Measurements from ENCODE around the gene RFTN1.

The RFTN1 gene

DNA sequence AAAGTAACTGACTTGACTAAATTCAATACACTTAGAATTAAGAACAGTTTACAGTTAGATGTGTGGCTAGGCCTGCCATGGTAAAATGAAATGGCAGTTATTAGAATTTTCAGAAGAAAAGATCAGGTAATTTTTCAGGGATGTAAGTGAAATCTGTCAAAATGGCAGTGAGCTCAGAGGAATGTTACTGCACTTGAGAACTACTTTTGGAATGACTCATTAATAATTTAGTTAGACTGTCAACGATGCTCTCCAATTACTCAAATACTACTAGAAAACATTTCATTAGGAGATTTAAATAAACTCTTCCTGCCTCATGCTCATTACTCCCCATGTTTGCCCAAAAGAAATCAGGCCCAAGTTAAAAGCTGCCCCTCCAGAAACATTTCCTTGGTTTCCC lies 84.4 kb downstream of the RFTN1 start:
- no peak for DNase-seq

DNA sequence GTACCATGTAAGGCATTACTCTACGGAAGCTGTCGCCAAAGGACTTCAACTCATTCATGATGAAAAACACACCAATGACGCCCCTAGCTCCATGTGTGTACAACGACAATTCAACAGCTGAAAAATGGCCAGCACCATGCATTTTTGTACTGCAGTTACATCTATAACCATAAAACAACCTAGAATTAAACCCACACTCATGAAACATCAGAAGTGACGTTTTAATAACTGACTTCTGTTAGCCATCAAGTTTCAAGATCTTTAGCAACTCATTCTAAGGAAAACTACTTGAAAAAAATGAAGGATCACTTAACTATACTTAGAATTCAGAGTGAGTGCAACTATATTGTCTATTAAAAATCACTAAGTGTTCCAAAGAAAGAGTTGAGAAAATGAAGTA lies 84.9 kb downstream of the RFTN1 start:
- no peak for DNase-seq

DNA sequence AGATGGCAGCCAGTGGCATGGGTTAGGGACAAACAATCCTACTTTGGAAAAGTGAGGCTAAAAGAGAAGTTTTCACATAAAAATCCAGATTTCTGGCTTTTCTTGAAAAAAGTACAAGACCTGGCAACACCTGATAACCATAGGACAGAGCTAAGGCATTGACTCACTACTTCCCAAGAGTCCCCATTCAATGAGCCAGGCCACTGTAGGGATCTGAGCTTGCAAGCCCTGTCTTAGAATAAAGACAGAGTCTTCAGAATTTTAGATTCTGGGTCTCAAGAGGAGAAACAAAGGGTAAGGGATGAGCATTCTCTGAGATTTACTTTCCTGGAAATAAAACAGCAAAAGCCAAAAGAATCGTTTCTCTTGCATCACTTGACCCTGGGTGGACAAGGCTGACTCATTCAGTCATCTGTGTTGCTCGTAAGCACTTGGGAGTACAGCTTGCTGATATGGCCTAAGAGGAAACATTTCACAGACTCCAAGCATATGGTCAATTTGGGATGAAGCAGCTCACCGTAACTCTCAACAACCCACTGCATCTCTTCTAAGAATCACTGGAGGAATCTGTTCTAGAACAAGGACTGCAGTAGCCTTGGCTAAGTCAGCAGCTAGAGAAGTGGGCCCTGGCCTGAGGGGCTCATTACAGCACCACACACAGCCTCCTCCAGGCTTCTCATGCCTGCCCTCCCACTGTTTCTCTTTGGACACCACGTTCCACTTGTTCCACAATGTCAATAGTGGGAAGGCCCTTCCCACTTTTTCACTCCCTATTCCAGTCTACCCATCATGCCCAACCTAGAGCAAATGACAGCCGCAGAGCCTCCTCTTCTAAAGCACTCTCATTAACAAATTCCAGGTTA lies 86.2 kb downstream of the RFTN1 start:
- DNase-seq: no peak

DNA sequence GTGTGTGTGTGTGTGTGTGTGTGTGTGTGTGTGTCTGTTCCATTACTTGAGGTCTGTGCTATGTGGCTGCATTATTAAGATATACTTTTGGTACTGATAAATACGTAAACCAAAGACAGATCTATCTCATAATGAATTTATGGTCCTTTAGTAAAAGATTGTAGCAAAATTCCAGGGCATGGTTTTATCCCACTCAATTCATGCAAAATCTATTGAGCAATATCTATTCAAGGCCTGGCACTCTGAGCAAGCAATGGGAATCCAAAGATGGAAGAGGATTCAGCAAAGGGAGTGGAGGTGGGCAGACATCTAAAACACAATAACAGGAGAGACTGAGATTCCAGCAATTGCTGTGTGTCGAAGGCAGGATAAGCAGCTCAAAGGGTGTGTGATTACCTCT lies 86.8 kb downstream of the RFTN1 start:
- DNase-seq: no peak

DNA sequence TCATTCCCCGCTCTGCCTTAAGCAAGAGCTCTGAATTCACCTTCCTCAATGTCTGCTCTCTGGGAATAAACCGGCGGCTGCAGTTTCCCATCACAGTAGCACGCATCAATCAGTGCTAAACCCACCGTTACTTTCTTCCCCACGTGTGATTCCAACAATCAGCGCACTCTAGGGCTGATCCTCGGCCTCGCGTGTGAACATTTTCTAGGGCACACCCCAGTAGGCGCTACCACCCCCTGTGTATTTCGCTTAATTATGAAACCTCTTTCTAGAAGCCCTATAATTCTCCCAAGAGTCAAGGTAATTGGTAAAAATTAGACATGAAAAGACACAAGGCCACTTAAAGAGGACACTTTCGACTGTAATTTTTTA lies 87.5 kb downstream of the RFTN1 start:
- DNase-seq: no peak

DNA sequence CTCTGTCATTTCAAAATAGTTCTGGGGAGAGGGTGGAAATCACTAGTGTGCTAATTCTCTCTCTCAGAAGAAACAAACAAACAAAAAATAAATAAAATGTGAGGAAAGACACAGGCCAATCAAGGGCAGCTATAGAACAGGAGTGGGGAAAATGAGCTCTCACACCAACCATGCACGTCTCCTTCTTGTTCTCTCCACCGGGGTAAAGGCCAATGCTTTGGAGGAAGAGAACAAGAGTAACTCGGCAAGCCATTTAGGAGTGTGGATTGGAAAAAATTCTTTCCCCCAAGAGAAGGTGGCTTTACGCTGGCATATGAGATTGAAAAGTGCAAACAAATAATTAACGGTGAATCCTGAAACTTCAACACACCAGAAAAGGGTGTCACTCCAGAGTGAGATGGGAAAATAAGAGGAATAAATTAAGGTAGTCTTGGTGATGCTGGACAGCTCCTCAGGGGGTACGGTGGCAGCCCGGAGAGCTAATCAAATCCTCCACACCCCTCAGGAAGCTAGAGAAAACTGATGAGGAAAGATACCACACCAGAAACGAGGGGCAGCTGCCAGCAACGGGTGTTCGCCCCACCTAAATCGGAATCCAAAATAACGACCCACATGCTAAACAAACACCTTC lies 88.0 kb downstream of the RFTN1 start:
- no peak for DNase-seq

DNA sequence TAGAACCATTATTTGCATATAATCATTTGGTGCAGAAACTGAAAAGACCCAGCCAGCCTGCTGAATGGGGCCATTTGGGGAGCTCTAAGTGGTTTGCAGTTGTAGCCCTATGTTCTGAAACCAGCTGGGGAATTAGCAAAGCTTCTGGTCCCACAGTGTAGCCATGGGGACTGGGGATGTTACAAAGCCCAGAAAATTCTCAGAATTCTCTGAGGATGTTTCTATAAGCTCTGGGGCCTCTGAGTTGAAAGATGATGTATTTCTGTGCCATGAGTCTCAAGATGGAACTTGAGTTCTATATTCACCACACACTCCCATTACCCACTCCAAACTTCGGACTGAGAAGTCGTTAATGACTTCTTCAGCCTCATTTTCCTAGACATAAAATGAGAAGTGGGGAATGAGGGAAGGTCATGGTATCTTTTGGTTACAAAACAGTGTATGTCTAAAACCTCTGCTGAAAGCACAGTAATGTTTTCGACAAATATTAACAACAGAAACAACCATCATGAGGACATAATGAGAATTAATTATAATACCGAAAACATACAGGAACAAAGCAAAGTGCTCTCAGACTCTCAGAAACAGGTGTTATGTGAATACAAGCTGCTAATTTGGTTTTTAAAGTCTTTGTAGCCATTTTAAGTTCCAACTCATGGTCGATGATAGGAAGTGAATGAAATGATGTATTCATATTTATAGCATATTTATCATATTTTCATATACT lies 89.4 kb downstream of the RFTN1 start:
- no peak for DNase-seq

DNA sequence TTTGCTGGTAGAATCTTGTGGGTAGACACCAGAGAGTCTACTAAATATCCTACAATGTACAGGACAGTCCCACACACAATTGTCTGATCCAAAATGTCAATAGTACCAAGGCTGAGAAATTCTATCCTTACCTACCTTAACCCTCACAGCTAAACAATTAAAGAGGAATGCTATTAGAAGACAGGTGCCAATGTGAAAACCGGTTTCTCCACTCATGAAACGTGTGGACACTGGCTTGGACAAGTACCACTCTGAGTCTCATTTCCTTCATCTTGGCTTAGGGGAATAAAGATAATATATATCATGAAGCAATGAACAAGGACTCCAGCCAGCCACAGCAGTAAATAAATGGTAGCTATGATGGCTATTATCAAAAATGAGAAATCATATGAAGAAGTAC lies 90.2 kb downstream of the RFTN1 start:
- no peak for DNase-seq

DNA sequence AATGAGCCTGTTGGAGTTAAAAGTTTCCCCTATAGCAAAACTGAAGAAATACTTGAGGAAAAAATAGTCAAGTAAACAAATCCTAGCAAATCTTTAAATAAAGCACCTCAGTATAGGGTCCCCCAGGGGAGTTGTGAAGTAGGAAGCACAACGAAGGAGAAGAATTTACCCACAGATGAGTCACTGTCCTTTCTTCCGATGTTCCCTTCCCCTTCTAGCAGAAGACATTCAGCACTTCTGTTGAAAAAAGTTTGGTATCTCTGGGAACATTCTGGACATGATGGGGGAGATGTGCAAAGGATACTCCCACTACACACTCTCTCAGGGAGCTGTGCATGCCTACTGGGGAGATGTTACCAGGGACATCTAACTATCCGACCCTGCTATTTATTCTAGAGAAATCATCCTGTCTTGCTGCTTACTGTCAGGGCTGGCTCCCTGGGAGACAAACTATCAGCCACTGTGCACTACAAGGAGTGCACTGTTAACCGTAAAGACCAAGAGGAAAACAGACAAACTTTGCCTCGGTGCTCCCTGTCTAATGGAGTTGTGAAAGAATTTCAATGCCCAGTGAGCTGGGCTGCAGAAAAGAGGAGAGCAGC lies 93.8 kb downstream of the RFTN1 start:
- DNase-seq: no peak

DNA sequence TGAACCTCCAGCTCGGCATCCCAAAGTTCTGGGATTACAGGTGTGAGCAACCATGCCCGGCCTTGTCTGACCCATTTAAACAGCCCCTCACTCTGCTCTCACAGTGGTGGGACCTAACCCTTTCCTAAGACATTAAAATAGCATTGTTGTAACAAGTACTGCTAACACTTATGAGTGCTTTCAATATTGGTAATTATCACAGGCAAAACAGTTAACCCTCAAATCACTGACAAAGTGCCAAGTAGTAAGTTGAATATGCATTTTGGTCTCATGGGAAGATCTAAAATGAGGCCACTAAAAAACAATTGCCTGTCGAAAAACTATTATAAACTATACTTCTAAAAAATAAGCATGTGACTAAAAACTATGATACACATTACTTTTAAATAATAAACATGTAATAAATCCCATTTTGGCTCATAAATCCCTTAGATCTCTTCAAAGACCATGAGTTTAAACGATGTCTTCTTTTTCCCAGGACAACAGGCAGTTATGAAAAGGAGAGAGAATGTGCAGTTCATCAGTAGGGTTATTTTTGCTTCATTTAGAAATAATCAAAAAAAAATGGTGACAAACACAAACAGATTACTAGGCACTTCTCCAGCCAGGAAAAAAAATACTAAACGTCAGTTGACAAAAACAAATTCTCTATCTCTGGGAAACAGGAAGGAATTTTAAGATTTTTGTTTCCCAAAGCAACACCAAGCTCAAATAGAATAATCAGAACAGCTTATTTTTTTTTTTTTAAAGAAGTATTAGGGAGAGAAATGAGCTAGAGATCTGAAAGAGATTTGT lies 95.4 kb downstream of the RFTN1 start:
- DNase-seq: no peak

DNA sequence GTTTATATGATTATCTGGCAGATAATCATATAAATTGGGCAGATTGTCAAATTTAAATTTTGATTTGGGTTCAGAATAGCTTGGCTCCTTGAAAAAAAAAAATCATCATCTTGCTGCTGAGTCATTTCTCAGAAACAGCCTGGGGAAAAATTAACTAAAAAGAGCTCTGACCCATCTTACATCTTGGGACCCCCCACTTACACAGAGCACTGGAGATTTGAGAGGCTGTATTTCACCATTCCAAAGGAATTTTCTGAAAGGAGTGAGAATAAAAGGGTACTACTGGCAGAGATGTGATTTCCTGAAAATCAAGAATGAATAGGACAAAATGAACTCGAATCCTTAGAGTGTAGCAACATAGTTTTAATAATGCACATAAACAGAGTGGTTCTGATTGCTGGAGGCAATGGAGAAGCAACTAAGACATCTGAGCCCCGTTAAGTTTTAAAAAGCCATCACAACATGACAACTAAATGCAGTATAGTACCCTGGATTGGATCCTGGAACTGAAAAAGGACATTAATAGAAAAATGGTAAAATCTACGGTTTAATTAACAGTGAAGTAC lies 97.5 kb downstream of the RFTN1 start:
- DNase-seq: no peak

DNA sequence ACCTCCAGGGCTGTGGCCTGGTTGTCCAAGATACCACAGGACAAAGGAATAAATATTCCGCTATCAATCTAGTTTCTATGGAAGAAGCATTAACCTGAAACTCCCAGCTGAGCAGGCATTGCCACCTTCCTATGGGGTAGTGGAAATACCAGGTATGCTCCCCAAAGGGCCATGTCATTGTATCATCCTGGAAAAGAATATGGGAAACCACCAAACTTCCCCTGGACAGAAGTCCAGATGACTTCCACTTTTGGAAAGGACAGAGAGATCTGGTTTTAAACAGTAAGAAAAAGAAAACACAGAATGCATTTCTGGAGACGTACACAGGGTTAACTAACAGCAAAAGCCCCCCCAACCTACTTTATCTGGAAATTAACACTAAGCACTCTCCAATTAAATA lies 100.2 kb downstream of the RFTN1 start:
- DNase-seq: no peak

DNA sequence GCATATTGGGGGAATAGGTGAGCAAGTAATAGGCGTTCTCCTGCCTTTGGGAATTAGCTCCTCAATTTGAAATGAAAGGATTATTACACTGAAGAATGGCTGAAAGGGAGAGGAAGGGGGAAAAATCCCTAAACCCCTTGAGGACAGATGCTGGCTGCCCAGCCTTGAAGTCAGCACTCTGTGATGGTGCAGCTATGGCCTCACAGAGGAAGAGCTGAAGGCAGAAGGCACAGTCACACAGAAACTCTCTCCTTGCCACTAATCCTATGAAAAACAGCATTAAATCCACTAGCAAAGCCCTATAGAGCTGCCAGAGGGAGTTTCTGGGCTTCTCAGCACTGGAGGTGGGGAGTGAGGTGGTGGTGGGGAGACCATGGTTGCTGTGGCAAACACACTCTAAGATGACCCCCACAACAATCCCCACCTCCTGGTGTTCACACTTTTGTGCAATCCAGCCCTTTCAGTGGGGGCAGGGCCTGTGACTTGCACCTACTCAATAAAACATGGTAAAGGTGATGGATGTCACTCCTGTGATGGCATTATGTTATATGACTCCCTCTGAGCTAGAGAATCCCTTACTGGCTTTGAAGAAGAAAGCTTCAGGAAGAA lies 101.2 kb downstream of the RFTN1 start:
- DNase-seq: no peak

DNA sequence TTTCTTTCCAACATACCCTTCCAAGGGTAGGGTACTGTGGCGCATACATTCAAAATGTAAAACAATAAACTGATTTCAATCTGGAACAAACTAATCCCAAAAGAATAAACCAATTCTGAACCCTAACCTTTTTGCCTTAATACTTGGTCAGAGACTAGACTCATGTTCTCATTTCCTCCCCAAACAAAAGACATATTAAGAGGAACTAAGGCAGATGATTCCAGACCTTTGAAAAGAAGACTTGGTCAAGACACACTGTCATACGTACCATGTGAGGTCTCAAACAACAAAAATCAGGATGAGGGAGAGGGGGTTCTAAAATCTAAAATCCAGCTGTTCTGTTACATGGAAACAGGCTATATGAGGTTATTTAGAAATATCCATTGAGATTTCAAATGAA lies 102.1 kb downstream of the RFTN1 start:
- no peak for DNase-seq

DNA sequence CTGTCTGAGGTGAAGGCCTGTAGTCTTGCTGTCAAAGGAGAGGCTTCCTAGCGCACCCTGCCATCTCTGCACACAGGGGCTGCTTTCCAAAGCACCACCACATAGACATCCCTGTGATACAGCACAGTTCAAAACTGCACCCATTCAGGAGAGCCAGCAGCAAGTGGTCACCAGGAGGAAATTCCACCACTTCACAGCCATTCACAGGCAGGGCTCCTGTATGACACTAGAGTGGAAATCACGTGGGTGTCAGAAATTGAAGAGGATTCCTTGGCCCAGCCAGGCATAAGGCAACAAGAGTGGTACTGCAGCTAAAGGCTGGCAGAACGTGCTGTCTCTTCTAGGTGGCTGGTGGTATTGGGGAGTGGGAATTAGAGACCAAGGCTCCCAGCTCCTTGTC lies 102.8 kb downstream of the RFTN1 start:
- no peak for DNase-seq

DNA sequence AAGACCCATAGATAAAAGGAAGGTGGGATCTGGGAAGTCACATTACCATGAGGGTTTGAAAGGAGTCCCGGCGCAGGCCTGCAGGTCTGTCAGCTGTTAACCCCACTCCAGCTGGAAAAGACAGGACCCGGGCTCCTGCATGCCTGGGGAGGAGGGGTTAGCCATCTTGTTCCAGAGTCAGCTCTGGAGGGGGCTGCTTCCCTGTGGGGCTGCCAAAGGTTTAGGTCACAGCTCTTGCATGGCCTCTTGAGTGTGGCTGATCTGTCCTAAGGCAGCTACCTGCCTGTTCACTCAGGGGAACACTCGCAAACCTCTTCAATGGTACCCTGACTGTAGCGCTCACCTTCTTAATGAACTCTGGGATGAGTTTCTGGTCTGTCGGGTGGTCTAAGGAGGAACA lies 104.5 kb downstream of the RFTN1 start:
- DNase-seq: no peak

DNA sequence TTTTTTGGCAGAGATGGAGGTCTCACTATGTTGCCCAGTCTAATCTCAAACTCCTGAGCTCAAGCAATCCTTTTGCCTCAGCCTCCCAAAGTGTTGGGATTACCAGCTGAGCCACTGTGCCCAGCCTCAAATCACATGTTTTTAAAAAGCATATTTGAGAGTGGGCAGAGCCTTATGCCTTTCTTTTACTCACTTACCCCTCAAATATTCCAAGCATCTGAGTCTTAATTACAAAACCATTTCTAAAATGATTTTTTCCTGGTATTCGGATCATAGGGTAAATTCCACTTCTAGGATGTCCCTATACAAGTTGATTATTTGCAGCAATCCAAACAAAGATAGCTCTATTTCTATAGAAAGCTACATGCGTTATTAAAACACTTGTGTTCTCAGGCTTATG lies 106.1 kb downstream of the RFTN1 start:
- DNase-seq: no peak

DNA sequence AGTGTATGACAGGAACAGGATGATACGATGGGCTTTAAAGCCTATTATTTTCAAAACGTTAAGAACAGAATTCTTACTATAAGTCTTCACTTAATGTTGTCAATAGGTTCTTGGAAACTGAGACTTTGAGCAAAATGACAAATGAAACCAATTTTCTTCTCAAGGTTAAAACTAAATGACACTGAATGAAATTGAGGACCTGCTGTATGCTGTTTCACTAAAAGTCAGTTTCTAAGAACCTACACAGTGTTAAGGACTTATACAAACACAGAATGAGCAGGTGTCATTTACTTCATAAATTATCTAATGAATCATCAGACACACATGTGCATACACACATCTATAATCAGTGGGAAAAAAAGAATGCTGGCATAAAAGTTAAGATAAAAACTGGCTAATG lies 106.9 kb downstream of the RFTN1 start:
- DNase-seq: no peak

DNA sequence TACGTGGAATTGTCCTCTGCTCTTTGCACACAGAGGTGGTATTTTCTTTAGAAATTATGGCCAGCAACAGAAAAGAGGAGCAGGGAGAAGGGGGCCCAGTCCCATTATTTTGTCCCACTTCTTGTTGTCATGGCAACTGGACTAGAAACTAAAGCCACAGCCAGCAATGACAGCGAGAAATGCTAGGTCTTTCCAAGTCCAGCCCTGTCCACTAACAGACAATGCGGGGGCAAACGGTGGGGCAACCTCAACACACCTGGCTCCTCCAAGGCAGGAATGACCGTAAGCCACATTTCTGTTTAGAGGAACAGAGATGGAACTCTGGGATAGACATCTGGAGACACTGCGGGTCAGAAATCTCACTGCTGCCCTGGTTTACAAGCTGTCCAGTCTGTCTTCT lies 107.3 kb downstream of the RFTN1 start:
- DNase-seq: no peak

DNA sequence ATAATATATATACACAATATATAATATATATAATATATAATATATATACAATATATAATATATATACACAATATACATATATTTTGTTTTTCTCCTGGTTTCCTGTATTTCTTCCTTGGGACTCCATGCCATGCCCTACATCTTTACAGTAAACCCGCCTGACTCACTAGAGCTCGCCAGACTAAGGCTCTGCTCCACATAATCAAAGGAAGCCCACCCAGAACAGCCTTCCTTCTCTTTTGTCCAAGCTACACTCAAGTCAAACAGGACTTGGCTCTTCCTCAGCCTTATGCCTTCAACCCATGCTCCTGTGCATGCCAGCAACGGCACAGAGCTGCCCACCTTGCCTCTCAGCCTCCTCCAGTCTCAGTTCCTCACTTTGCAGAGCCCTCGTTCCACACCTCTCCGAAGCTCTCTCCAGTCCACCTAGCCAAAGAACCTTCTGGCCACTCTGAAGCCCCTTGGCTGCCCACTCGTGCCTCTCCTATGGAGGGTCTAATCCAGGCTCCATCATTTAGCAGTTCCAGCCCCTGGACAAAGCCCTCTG lies 109.1 kb downstream of the RFTN1 start:
- no peak for DNase-seq

DNA sequence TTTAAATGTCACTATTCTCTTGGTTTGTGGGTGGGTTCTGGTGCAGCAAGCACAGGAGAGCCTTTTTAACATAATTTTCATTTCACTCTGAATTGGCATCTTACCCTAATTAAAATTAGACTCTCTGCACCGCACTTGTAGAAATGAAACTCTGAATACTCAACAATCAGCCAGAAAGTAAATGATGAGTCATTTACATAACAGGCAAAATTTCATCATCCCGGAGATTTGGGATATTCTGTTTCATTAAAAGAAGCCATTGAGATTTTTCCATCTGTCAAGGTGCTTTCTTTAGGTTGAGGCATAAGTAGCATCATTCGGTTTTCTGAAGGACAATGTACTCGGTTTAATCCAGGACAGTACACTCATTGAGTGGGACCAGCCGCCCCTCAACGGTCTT lies 111.0 kb downstream of the RFTN1 start:
- no peak for DNase-seq

DNA sequence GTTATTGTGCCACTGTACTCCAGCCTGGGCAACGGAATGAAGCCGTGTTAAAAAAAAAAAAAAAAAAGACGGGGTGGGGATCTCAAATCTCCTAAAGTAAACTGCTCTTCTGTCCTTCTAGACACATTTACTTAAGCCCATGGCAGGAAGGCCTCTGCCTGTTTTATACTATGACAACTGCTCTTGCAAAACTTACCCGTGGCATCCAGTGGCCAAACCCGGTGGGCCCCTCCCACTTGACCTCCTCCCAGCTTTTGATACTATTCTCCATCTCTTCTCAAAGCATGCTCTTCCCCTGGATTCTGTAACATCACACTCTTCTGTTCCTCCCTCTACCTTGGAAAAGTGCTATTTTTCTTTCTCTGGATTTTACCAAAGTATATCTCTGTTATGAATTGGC lies 112.2 kb downstream of the RFTN1 start:
- DNase-seq: no peak

Measured in effector CD4-positive, alpha-beta T cell (primary cell).